GOT3 (cell line): ENCODE measurements around the gene ZXDC.
A peak's percentile ranks its signal among the peaks of the same experiment; 100 is the strongest.

Source experiments
- DNase-seq: peaks from one replicate; lab custom pipeline; 2025; ENCODE audit warnings: mixed read lengths; lab: John Stamatoyannopoulos, UW

The ZXDC gene

GRCh38 chr3:126475413-126476114 is at the start of gene ZXDC:
TSS of gene ZXDC (minus strand) at chr3:126475891. CDS start at chr3:126475865, 26 bp downstream.
- DNase-seq = peak; percentile 75

GRCh38 chr3:126525091-126525852 is 49.6 kb upstream of the ZXDC start:
- no peak for DNase-seq

- no peak for DNase-seq
These were observed 48.8 kb upstream of the ZXDC start for GRCh38 chr3:126524429-126524988.

- DNase-seq = no peak
These were observed 48.2 kb upstream of the ZXDC start, which contains the start of gene CHST13 for GRCh38 chr3:126523745-126524428. TSS of gene CHST13 (plus strand) at chr3:126524155. CDS start at chr3:126524333, 178 bp downstream.

- no peak for DNase-seq
These were observed 46.7 kb upstream of the ZXDC start for GRCh38 chr3:126522363-126522788.

- no peak for DNase-seq
These were observed 45.6 kb upstream of the ZXDC start for GRCh38 chr3:126521122-126521891.

- no peak for DNase-seq
These were observed 44.1 kb upstream of the ZXDC start for GRCh38 chr3:126519506-126520455.

- DNase-seq = no peak
These were observed 43.1 kb upstream of the ZXDC start for GRCh38 chr3:126518779-126519177.

- no peak for DNase-seq
These were observed 42.5 kb upstream of the ZXDC start for GRCh38 chr3:126517986-126518778.

- DNase-seq = no peak
These were observed 41.7 kb upstream of the ZXDC start, which contains the start of gene UROC1 for GRCh38 chr3:126517291-126517951. TSS of gene UROC1 (minus strand) at chr3:126517773. CDS start at chr3:126517719, 54 bp downstream.

GRCh38 chr3:126516936-126517290 is 41.2 kb upstream of the ZXDC start:
- DNase-seq = no peak

- DNase-seq = no peak
These were observed 40.7 kb upstream of the ZXDC start for GRCh38 chr3:126516152-126516935.

GRCh38 chr3:126515066-126515706 is 39.5 kb upstream of the ZXDC start:
- DNase-seq = no peak

GRCh38 chr3:126514161-126514560 is 38.5 kb upstream of the ZXDC start:
- DNase-seq = no peak

- no peak for DNase-seq
These were observed 37.4 kb upstream of the ZXDC start for GRCh38 chr3:126512916-126513650.

- no peak for DNase-seq
These were observed 36.3 kb upstream of the ZXDC start for GRCh38 chr3:126512026-126512425.

GRCh38 chr3:126511291-126511690 is 35.6 kb upstream of the ZXDC start:
- DNase-seq = no peak
